ENCODE results near the gene ALB. TPM values are rescaled to one million over a fixed set of nuclear protein-coding genes. Genes with fewer than 3 reads are reported as not detected.

The ALB gene
- total RNA-seq, 1 donor from 2014 or later = 11.6 TPM

- DNase-seq (ENCODE audit: low spot score, unreplicated experiment) = no peak
- TF ChIP-seq CTCF (IDR thresholded peaks at IDR 0.05; ENCODE audit: unreplicated experiment) = no peak
- Mint-ChIP-seq H3K4me3 (ENCODE audit: low read depth) (no peak overlapping the region), H3K27ac (no peak overlapping the region), H3K9me3 (ENCODE audit: low read depth) (no peaks in the 10 kb centered on the region), H3K36me3 (ENCODE audit: insufficient read depth) (no peaks in the 10 kb centered on the region), H3K4me1 (ENCODE audit: low read depth) (peaks cover 2% of the 10 kb centered on the region), H3K27me3 (no peaks in the 10 kb centered on the region)
These were observed 7.8 kb downstream of the ALB start for GRCh38 chr4:73411731-73412414.

GRCh38 chr4:73413294-73413755 is 9.2 kb downstream of the ALB start:
- H3K36me3 Mint-ChIP-seq (ENCODE audit: insufficient read depth) = no peaks in the 10 kb centered on the region
- DNase-seq (ENCODE audit: low spot score, unreplicated experiment) = no peak
- no peak overlapping the region for H3K27ac Mint-ChIP-seq
- H3K9me3 Mint-ChIP-seq (ENCODE audit: low read depth) = no peaks in the 10 kb centered on the region
- peaks cover 2% of the 10 kb centered on the region for H3K4me1 Mint-ChIP-seq (ENCODE audit: low read depth)
- no peak overlapping the region for H3K4me3 Mint-ChIP-seq (ENCODE audit: low read depth)
- TF ChIP-seq CTCF (IDR thresholded peaks at IDR 0.05; ENCODE audit: unreplicated experiment) = no peak
- H3K27me3 Mint-ChIP-seq = no peaks in the 10 kb centered on the region

- Mint-ChIP-seq H3K36me3 (ENCODE audit: insufficient read depth) (no peaks in the 10 kb centered on the region), H3K27me3 (no peaks in the 10 kb centered on the region), H3K27ac (no peak overlapping the region), H3K9me3 (ENCODE audit: low read depth) (no peaks in the 10 kb centered on the region), H3K4me3 (ENCODE audit: low read depth) (no peak overlapping the region), H3K4me1 (ENCODE audit: low read depth) (no peaks in the 10 kb centered on the region)
- TF ChIP-seq CTCF (IDR thresholded peaks at IDR 0.05; ENCODE audit: unreplicated experiment) = no peak
- DNase-seq (ENCODE audit: low spot score, unreplicated experiment) = no peak
These were observed 10.8 kb downstream of the ALB start for GRCh38 chr4:73414936-73415271.

- H3K36me3 Mint-ChIP-seq (ENCODE audit: insufficient read depth) = no peaks in the 10 kb centered on the region
- no peak for DNase-seq (ENCODE audit: low spot score, unreplicated experiment)
- no peak for TF ChIP-seq CTCF (IDR thresholded peaks at IDR 0.05; ENCODE audit: unreplicated experiment)
- no peak overlapping the region for H3K27ac Mint-ChIP-seq
- H3K4me3 Mint-ChIP-seq (ENCODE audit: low read depth) = no peak overlapping the region
- no peaks in the 10 kb centered on the region for H3K27me3 Mint-ChIP-seq
- no peaks in the 10 kb centered on the region for H3K4me1 Mint-ChIP-seq (ENCODE audit: low read depth)
- H3K9me3 Mint-ChIP-seq (ENCODE audit: low read depth) = no peaks in the 10 kb centered on the region
These were observed 11.7 kb downstream of the ALB start for GRCh38 chr4:73415807-73416238.

- no peak overlapping the region for H3K27ac Mint-ChIP-seq
- DNase-seq (ENCODE audit: low spot score, unreplicated experiment) = no peak
These were observed 12.5 kb downstream of the ALB start for GRCh38 chr4:73416423-73417087.

More at GRCh38 chr4:73416423-73417087, 12.5 kb downstream of the ALB start:
- Mint-ChIP-seq H3K27me3 (no peaks in the 10 kb centered on the region), H3K4me1 (ENCODE audit: low read depth) (no peaks in the 10 kb centered on the region), H3K4me3 (ENCODE audit: low read depth) (no peak overlapping the region), H3K36me3 (ENCODE audit: insufficient read depth) (no peaks in the 10 kb centered on the region), H3K9me3 (ENCODE audit: low read depth) (peaks cover 2% of the 10 kb centered on the region)
- TF ChIP-seq CTCF (IDR thresholded peaks at IDR 0.05; ENCODE audit: unreplicated experiment) = no peak

Data from progenitor cell of endocrine pancreas (in vitro differentiated cells).